Measurements from ENCODE around the gene UBL4A. TPM values are rescaled to one million over a fixed set of nuclear protein-coding genes. Genes with fewer than 3 reads are reported as not detected.

UBL4A gene
- total RNA-seq, 4 donors from 2014 or later, result 26.7 to 32.6 (median 30.1) TPM

- no peak for TF ChIP-seq CTCF (IDR thresholded peaks at IDR 0.05; ENCODE audit: low read depth)
These were observed 8.4 kb downstream of the UBL4A start for GRCh38 chrX:154477891-154478477.

GRCh38 chrX:154476821-154477220 lies 9.6 kb downstream of the UBL4A start:
- TF ChIP-seq CTCF (IDR thresholded peaks at IDR 0.05; ENCODE audit: low read depth), result no peak

GRCh38 chrX:154473683-154474082 lies 12.7 kb downstream of the UBL4A start:
- TF ChIP-seq CTCF (IDR thresholded peaks at IDR 0.05; ENCODE audit: low read depth), result no peak

GRCh38 chrX:154472685-154473632 lies 13.5 kb downstream of the UBL4A start:
- TF ChIP-seq CTCF (IDR thresholded peaks at IDR 0.05; ENCODE audit: low read depth), result no peak

GRCh38 chrX:154471839-154472684 lies 14.4 kb downstream of the UBL4A start:
- TF ChIP-seq CTCF (IDR thresholded peaks at IDR 0.05; ENCODE audit: low read depth), result no peak

GRCh38 chrX:154470914-154471568 lies 15.4 kb downstream of the UBL4A start:
- TF ChIP-seq CTCF (IDR thresholded peaks at IDR 0.05; ENCODE audit: low read depth), result no peak
